PC-9 (cell line): ENCODE results near the gene DBNL.
"Not testable (repeated sequence)": the region's sequence is repeated elsewhere in the genome, so short reads cannot be mapped to it uniquely, and the experiment has no call there.

Experiments used
- EZH2 ChIP-seq: fragments of 200-600 bp; sonication (generic); IDR thresholded peaks from 2 replicates; pipeline ENCODE4 v1.8.0; 2017; ENCODE audit warnings: antibody characterized with exemption, low read depth
- TF ChIP-seq, protein P1 (sequence below): fragments of 200-600 bp; sonication (generic); conservative IDR thresholded peaks from 2 replicates; pipeline ENCODE4 v1.6.1; 2017; ENCODE audit warnings: mixed run types, antibody characterized with exemption, mild to moderate bottlenecking, moderate library complexity

DNA sequence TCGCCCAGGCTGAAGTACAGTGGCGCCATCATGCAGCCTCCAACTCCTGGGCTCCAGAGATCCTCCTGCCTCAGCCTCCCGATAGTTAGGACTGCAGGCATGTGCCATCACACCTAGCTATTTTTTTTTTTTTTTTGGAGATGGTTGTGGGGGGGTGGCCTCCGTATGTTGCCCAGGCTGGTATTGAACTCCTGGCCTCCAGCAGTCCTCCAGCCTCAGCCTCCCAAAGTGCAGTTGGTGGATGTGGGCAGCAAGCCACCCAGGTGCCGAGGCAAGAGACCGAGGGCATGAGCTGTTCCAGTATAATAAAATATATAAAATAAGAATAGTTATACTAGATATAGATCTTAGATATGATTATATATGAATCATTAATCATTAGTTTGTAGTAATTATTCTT, 24.7 kb upstream of the DBNL start:
- TF ChIP-seq, protein P1, sequence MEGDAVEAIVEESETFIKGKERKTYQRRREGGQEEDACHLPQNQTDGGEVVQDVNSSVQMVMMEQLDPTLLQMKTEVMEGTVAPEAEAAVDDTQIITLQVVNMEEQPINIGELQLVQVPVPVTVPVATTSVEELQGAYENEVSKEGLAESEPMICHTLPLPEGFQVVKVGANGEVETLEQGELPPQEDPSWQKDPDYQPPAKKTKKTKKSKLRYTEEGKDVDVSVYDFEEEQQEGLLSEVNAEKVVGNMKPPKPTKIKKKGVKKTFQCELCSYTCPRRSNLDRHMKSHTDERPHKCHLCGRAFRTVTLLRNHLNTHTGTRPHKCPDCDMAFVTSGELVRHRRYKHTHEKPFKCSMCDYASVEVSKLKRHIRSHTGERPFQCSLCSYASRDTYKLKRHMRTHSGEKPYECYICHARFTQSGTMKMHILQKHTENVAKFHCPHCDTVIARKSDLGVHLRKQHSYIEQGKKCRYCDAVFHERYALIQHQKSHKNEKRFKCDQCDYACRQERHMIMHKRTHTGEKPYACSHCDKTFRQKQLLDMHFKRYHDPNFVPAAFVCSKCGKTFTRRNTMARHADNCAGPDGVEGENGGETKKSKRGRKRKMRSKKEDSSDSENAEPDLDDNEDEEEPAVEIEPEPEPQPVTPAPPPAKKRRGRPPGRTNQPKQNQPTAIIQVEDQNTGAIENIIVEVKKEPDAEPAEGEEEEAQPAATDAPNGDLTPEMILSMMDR: not testable (repeated sequence)
- not testable (repeated sequence) for TF ChIP-seq EZH2
